Activated B cell treated with CpG ODN at 0.5 μM for 24 hours (primary cell): ENCODE results near the gene DBI. TPM values are rescaled to one million over a fixed set of nuclear protein-coding genes. Genes with fewer than 3 reads are reported as not detected.

Experiments
- ATAC-seq: fragments of 200-7000 bp; cut with Tn5 transposase; one replicate; pipeline ENCODE4 v1.10.0; 2021; ENCODE audit warnings: low read depth, mild to moderate bottlenecking, moderate library complexity
- CTCF ChIA-PET: fragments of 350-600 bp; sonication (Branson Sonifier 250); formaldehyde crosslinking; loops from one replicate; lab custom pipeline; 2021; ENCODE audit warnings: antibody characterized with exemption; lab: Charles Lee
- POLR2A ChIA-PET: fragments of 350-600 bp; sonication (Branson Sonifier 250); formaldehyde crosslinking; loops from one replicate; lab custom pipeline; 2021; ENCODE audit warnings: antibody characterized with exemption; lab: Charles Lee
- DNase-seq: peaks from one replicate; pipeline ENCODE4 v3.0.0; 2022
- H3K27ac Mint-ChIP-seq: one replicate; pipeline ENCODE4 v1.8.0; 2020; ENCODE audit warnings: mixed read lengths
- H3K27me3 Mint-ChIP-seq: one replicate; pipeline ENCODE4 v1.8.0; 2021; ENCODE audit warnings: mixed read lengths
- H3K36me3 Mint-ChIP-seq: one replicate; pipeline ENCODE4 v1.8.0; 2021; ENCODE audit warnings: low read depth, mixed read lengths
- H3K4me1 Mint-ChIP-seq: one replicate; pipeline ENCODE4 v1.8.0; 2021; ENCODE audit warnings: mixed read lengths
- H3K4me3 Mint-ChIP-seq: one replicate; pipeline ENCODE4 v1.8.0; 2020; ENCODE audit warnings: mild to moderate bottlenecking, mixed read lengths
- H3K9me3 Mint-ChIP-seq: one replicate; pipeline ENCODE4 v1.8.0; 2020; ENCODE audit warnings: mixed read lengths
- intact Hi-C: fragments of 100-400 bp; cut with micrococcal nuclease; formaldehyde crosslinking; loops from one replicate; pipeline ENCODE4 v1.15.1; 2024
- total RNA-seq: library from RNA; stranded (reverse); gene quantifications from 2 replicates; pipeline ENCODE4 v1.2.3, GENCODE V29; 2022
- TF ChIP-seq, protein P1 (sequence below): fragments of 200-600 bp; IDR thresholded peaks from one replicate; pipeline ENCODE4 v1.8.0; 2022; ENCODE audit warnings: antibody characterized with exemption, mild to moderate bottlenecking

DBI gene
- total RNA-seq, 1 donor from 2014 or later, result 112 TPM

DNA sequence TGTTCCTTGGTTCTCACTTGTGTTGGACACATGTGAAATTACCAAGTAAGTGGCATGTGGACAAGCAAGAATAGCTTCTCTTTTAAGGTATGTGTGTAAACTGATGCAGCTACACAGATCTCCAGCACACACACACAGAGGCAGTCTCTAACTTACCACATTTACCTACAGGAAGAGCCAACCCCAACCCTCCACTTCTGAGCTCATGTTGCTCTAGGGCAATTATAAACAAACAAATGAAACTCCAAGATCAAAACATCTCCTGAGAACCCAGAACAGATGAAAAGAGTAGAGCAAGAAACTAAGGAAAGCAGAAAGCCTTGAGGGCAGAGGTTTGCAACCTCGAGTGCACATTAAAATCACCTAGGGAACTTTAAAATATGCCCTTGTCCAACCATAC lies 48.9 kb downstream of the DBI start:
- Mint-ChIP-seq H3K27ac (no peak overlapping the region), H3K4me3 (no peak overlapping the region), H3K9me3 (no peaks in the 10 kb centered on the region), H3K36me3 (no peaks in the 10 kb centered on the region), H3K4me1 (peaks cover 17% of the 10 kb centered on the region), H3K27me3 (peaks cover 17% of the 10 kb centered on the region)
- intact Hi-C loops, result no loop called here
- TF ChIP-seq, protein P1, sequence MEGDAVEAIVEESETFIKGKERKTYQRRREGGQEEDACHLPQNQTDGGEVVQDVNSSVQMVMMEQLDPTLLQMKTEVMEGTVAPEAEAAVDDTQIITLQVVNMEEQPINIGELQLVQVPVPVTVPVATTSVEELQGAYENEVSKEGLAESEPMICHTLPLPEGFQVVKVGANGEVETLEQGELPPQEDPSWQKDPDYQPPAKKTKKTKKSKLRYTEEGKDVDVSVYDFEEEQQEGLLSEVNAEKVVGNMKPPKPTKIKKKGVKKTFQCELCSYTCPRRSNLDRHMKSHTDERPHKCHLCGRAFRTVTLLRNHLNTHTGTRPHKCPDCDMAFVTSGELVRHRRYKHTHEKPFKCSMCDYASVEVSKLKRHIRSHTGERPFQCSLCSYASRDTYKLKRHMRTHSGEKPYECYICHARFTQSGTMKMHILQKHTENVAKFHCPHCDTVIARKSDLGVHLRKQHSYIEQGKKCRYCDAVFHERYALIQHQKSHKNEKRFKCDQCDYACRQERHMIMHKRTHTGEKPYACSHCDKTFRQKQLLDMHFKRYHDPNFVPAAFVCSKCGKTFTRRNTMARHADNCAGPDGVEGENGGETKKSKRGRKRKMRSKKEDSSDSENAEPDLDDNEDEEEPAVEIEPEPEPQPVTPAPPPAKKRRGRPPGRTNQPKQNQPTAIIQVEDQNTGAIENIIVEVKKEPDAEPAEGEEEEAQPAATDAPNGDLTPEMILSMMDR, result no peak
- ATAC-seq (no peak), DNase-seq (no peak)
- ChIA-PET POLR2A (interaction anchor here (2.4 kb wide), 1 partner anchor 16 kb away, joined by 9 read pairs; the partner anchor contains the start of gene TMEM37), CTCF (no interaction called here)

DNA sequence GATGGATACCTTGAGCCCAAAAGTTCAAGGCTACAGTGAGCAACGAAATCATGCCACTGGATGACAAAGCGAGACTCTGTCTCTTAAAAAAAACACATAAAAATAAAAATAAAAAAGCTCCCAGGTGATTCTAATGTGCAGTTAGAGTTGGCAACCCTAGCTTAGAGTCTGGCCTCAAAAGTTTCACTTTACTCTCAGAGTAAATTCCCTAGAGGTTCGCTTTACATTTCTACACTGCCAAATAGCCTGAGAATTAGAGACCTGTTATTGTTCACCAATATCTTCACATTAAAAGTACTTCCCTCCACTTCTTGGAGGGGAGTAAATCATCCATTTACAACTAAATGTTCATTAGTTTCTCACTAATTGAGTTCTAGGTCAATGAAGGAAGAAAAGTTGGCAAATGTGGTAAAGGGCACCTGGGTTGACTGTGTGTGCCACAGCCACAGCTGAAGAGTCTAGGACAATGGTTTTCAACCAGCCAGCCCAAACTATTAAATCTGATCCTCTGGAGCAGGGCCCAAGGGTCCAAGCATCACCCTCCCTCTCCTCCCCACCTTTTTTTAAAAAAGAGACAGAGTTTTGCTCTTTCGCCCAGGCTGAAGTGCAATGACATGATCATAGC lies 49.6 kb downstream of the DBI start:
- POLR2A ChIA-PET, result interaction anchor here (2.4 kb wide), 1 partner anchor 15 kb away, joined by 9 read pairs; the partner anchor contains the start of gene TMEM37

DNA sequence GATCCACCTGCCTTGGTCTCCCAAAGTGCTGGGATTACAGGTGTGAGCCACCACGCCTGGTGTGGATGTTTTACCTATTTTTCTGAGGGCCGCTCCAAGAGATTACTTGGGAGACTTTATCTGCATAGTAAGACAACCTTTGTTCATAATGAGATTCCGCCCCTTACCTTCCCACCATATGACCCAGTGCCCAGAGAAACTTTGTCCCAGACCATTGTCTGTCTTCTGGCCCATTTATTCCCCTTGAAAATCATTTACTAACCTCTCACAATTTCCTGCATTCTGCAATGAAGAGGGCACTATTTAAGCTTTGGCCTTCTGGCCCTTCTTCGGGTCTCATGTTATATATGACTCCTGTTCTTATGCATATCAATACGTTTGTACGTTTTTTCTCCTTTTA lies 51.1 kb downstream of the DBI start:
- H3K9me3 Mint-ChIP-seq, result peaks cover 5% of the 10 kb centered on the region
- H3K27me3 Mint-ChIP-seq, result peaks cover 18% of the 10 kb centered on the region
- ChIA-PET CTCF (no interaction called here), POLR2A (no interaction called here)
- no peaks in the 10 kb centered on the region for H3K36me3 Mint-ChIP-seq
- no peak overlapping the region for H3K4me3 Mint-ChIP-seq
- no peak for DNase-seq
- no peak for ATAC-seq
- H3K4me1 Mint-ChIP-seq, result peaks cover 17% of the 10 kb centered on the region
- H3K27ac Mint-ChIP-seq, result no peak overlapping the region
- intact Hi-C loops, result no loop called here
- TF ChIP-seq, protein P1, result no peak

More for the DNA sequence above, 49.6 kb downstream of the DBI start:
- ATAC-seq, result no peak
- TF ChIP-seq, protein P1, result no peak
- no peaks in the 10 kb centered on the region for H3K36me3 Mint-ChIP-seq
- H3K27me3 Mint-ChIP-seq, result peaks cover 10% of the 10 kb centered on the region
- H3K27ac Mint-ChIP-seq, result no peak overlapping the region
- no peak overlapping the region for H3K4me3 Mint-ChIP-seq
- no peak for DNase-seq
- CTCF ChIA-PET, result no interaction called here
- no peaks in the 10 kb centered on the region for H3K9me3 Mint-ChIP-seq
- peaks cover 17% of the 10 kb centered on the region for H3K4me1 Mint-ChIP-seq
- intact Hi-C loops, result no loop called here

DNA sequence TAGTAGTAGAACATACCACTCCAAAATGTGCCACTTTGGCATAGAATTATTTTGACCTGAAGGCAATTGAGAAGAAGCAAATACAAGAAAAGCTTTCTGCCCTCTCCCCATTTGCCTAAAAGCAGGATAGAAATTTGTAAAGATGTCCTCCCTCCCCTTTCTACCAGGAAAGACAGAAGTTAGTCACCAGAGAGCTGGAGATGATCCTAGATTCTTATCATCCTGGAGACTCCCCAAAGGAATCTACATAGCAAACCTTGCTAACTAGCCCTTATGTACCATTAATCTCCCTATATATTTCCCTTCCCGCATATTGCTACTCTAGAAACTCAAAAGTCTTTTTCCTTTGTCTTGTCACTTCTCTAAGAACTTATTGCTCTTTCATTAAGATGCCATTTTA lies 52.3 kb downstream of the DBI start:
- intact Hi-C loops, result no loop called here
- Mint-ChIP-seq H3K9me3 (peaks cover 5% of the 10 kb centered on the region), H3K4me3 (no peak overlapping the region), H3K4me1 (peaks cover 17% of the 10 kb centered on the region), H3K36me3 (no peaks in the 10 kb centered on the region), H3K27me3 (peaks cover 24% of the 10 kb centered on the region), H3K27ac (no peak overlapping the region)
- ATAC-seq (no peak), DNase-seq (no peak)
- POLR2A ChIA-PET, result no interaction called here
- CTCF ChIA-PET, result no interaction called here
- TF ChIP-seq, protein P1, result no peak

DNA sequence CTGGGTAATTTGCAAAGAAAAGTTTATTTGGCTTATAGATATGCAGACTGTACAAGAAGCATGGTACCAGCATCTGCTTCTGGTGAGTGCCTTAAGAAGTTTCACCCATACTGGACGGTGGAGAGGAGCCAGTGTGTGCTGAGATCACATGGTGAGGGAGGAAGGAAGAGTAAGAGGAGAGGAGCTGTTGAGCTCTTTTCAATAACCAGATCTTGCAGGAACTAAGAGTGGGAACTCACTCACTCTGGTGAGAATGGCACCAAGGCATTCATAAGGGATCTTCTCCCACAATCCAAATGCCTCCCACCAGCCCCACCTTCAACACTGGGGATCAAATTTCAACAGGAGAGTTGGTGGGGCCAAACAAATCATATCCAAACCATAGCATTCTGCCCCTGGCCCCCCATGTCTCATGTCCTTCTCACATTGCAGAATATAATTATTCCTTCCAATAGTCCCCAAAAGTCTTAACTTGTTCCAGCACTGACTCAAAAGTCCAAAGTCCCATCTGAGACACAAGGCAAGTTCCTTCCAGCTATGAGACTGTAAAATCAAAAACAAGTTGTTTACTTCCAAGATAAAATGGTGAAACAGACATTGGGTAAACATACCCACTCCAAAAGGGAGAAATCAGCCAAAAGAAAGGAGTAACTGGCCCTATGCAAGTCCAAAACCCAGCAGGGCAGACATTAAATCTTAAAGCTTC lies 53.2 kb downstream of the DBI start:
- ChIA-PET POLR2A (no interaction called here), CTCF (no interaction called here)
- intact Hi-C loops, result no loop called here
- Mint-ChIP-seq H3K4me3 (no peak overlapping the region), H3K27me3 (peaks cover 30% of the 10 kb centered on the region), H3K27ac (no peak overlapping the region), H3K36me3 (no peaks in the 10 kb centered on the region), H3K4me1 (peaks cover 11% of the 10 kb centered on the region), H3K9me3 (peaks cover 5% of the 10 kb centered on the region)
- ATAC-seq (no peak), DNase-seq (no peak)
- TF ChIP-seq, protein P1, result no peak
